MM.1S (cell line): ENCODE measurements around the gene RGL2.

Experiments used
- EZH2 ChIP-seq: fragments of 300-600 bp; sonication (generic); optimal IDR thresholded peaks from 2 replicates; pipeline ENCODE3; 2017; ENCODE audit warnings: low read depth, mild to moderate bottlenecking, antibody characterized with exemption, low read length, mixed read lengths
- EZH2phosphoT487 ChIP-seq: fragments of 300-600 bp; sonication (generic); IDR thresholded peaks from 2 replicates; pipeline ENCODE4 v1.6.1; 2018; ENCODE audit warnings: antibody characterized with exemption, low read length
- TF ChIP-seq, protein P1 (sequence below): fragments of 300-600 bp; sonication (generic); IDR thresholded peaks from 2 replicates; pipeline ENCODE4 v1.5.1; 2016; ENCODE audit warnings: antibody characterized with exemption, low read length, mixed read lengths

GRCh38 chr6:33306356-33306755 is 7.6 kb upstream of the RGL2 start:
- TF ChIP-seq, protein P1, sequence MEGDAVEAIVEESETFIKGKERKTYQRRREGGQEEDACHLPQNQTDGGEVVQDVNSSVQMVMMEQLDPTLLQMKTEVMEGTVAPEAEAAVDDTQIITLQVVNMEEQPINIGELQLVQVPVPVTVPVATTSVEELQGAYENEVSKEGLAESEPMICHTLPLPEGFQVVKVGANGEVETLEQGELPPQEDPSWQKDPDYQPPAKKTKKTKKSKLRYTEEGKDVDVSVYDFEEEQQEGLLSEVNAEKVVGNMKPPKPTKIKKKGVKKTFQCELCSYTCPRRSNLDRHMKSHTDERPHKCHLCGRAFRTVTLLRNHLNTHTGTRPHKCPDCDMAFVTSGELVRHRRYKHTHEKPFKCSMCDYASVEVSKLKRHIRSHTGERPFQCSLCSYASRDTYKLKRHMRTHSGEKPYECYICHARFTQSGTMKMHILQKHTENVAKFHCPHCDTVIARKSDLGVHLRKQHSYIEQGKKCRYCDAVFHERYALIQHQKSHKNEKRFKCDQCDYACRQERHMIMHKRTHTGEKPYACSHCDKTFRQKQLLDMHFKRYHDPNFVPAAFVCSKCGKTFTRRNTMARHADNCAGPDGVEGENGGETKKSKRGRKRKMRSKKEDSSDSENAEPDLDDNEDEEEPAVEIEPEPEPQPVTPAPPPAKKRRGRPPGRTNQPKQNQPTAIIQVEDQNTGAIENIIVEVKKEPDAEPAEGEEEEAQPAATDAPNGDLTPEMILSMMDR = no peak
- TF ChIP-seq EZH2 (no peak), EZH2phosphoT487 (no peak)
